GM18520 (cell line): ENCODE data around the gene NANS.

Experiments
- ATAC-seq: cut with Tn5 transposase; IDR thresholded peaks from one replicate; pipeline ENCODE4 v1.9.1; 2021; ENCODE audit not compliant: unreplicated experiment

Gene NANS

DNA sequence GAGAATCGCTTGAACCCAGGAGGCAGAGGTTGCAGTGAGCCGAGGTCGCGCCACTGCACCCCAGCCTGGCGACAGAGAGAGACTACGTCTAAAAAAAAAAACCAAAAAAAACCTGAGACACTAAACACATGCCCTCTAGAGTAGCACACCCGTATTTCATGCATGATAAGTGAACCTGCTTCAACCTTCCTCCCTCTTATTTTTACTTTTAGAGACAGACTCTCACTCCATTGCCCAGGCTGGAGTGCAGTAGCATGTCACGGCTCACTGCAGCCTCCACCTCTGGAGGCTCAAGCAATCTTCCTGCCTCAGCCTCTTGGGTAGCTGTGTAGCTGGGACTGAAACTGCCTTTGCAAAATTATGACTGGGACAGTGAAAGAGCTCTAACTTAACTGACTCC is 17.6 kb upstream of the NANS start:
- no peak for ATAC-seq

GRCh38 chr9:98039607-98040017 is 16.9 kb upstream of the NANS start:
- ATAC-seq = no peak

DNA sequence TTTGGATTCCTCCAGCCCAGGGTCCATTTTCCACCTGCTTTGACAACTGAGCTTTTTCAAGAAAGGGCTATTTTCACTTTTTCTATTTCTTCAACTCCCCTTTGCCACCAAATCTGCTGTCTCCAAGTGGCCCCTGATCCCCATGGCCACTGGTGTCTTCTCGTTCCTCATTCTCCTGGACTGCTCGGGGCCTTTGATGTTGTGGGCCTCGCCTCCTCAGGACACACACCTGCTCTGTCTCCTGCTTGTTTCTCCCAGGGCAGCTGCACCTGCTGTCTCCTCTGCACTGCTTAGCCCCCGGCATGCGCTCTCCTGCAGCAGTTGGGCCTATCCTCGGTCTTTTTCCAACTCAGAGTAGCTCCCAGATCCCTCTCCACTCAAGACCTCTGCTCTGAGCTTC is 16.3 kb upstream of the NANS start:
- ATAC-seq = no peak

- no peak for ATAC-seq
Observed at GRCh38 chr9:98043915-98044314, 12.6 kb upstream of the NANS start.

GRCh38 chr9:98045234-98046179 is 11.0 kb upstream of the NANS start:
- ATAC-seq = peak; percentile 80

GRCh38 chr9:98046180-98046543 is 10.4 kb upstream of the NANS start:
- ATAC-seq = no peak

DNA sequence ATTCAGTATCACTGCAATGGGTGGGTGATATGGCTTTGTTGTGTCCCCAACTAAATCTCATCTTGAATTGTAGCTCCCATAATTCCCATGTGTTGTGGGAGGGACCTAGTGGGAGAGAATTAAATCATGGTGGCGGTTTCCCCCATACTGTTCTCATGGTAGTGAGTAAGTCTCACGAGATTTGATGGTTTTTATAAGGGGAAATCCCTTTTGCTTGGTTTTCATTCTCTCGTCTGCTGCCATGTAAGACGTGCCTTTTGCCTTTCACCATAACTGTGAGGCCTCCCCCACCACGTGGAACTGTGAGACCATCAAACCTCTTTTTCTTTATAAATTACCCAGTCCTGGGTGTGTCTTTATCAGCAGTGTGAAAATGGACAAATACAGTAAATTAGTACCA is 9.5 kb upstream of the NANS start:
- no peak for ATAC-seq

DNA sequence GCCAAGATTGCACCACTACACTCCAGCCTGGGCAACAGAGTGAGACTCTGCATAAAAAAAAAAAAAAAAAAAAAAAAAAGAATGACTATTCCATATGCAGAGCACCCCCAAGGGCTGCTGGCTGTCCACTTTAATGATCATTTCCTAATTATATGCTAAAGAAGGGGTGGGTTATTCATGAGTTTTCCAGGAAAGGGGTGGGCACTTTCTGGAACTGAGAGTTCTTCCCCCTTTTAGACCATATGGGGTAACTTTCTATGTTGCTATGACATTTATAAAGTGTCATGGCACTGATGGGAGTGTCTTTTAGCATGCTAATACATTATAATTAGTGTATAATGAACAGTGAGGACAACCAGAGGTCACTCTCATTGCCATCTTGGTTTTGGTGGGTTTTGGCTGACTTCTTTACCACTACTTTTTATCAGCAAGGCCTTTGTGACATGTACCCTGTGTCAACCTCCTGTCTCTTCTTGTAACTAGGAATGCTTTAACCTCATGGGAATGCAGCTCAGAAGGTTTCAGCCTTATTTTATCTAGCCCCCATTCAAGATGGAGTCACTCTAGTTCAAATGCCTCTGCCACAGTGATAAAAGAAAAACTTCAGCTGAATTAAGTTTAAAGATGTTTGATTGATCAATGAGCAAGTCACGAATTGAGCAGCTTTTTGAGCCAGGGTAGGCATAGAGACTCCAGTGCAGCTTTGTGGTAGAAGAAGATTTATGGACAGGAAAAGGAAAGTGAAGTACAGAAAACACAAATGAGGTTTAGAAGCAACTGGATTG is 7.1 kb upstream of the NANS start:
- no peak for ATAC-seq

- no peak for ATAC-seq
Observed at GRCh38 chr9:98050351-98050750, 6.2 kb upstream of the NANS start.

DNA sequence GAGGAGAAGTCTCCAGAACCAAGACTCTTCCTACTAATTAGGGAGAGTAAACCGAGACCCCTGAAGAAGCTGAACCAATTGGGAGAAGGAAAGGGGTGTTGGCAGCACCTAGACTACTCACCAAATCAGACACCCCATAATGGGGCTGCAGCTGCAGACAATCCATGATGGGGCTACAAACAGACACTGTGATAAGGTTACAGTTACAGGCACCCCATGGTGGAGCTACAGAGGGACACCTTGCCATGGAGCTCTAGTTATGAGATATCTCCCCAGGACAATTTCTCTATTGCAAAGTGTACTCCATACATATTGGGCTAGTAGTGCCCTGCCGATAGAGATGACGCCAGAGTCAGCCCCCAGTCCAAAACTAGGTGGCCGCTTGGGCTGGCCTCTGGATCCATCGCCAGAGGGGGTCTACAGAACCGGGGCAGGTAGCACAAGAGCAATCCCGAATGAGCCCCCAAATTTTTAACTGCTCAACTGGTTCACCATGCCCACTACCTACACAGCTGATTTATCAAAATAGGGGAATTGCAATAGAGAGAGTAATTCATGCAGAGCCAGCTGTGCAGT is 2.1 kb upstream of the NANS start:
- no peak for ATAC-seq

GRCh38 chr9:98057138-98057799 is 737 bp downstream of the NANS start:
- ATAC-seq = no peak

GRCh38 chr9:98062161-98062560 is 5.6 kb downstream of the NANS start:
- ATAC-seq = no peak

DNA sequence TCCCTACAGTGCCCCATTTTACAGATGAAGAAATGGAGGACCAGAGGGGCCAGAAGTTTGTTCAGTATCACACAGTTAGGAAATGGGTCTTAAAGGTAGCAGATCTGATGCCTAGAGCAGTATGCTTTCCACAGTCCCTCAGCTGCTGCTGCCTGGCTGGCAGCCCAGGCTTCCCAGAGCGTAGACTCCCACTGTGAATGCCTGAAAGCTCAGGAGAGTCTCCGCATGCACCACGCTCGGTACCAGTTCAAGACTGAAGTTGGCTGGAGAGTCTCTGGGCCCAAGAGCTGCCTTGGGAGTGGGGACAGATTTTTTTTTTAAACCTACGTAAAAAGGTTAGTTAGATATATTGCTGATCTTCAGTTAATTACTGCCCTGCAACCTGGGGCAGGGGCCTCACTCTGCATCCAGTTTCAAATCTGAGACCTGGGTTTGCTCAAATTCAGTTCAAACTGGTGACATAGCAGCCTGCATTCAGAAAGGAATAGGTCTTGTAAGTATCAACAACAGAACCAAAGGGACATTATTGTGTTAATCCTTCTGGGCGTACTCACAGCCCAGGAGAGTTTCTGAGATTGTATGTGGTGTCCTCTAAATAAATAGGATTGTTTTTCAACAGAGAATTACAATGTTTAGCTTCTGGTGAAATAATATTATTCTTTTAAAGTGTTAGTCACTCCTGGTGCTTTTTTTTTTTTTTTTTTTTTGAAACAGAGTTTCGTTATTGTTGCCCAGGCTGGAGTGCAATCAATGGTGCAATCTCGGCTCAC is 8.3 kb downstream of the NANS start:
- no peak for ATAC-seq

- ATAC-seq = no peak
Observed at GRCh38 chr9:98066235-98066634, 9.7 kb downstream of the NANS start.

- ATAC-seq = no peak
Observed at GRCh38 chr9:98067184-98067583, 10.7 kb downstream of the NANS start.

DNA sequence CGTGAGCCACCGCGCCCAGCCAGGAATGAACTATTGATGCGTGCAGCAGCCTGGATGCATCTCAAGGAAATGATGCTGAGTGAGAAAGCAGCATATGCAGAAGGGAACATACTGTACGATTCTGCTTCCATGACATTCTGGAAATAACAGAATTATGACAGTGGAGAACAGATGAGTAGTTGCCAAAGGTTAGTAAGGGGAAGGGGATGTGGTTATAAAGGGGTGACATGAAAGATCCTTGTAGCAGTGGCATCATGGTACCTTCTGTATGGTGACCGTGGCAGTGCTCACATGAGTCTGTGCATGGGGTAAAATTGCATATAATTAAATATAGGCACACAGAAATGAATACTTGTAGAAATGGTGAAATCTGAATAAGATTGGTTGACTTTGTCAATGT is 13.0 kb downstream of the NANS start:
- ATAC-seq = no peak

GRCh38 chr9:98070704-98071103 is 14.2 kb downstream of the NANS start:
- no peak for ATAC-seq

DNA sequence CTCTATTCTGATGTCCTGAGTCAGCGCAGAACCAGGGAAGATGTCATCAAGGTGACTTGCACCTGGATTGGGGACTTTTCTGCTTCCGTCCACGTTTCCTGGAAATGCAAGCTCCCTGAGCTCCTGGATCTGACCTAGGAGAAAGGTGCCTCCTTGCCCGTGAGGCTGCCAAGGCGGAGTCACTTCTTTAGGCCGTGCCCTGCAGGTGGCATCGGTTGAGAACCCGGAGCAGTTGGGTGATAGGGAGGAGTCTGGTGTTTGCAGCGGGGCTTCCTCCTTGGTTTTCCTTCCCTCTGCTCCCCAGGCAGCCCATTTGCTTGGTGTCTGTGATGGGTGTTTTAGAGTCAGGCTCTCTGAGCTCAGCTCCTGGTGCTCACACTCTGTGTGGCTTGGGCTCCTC is 15.2 kb downstream of the NANS start:
- no peak for ATAC-seq

DNA sequence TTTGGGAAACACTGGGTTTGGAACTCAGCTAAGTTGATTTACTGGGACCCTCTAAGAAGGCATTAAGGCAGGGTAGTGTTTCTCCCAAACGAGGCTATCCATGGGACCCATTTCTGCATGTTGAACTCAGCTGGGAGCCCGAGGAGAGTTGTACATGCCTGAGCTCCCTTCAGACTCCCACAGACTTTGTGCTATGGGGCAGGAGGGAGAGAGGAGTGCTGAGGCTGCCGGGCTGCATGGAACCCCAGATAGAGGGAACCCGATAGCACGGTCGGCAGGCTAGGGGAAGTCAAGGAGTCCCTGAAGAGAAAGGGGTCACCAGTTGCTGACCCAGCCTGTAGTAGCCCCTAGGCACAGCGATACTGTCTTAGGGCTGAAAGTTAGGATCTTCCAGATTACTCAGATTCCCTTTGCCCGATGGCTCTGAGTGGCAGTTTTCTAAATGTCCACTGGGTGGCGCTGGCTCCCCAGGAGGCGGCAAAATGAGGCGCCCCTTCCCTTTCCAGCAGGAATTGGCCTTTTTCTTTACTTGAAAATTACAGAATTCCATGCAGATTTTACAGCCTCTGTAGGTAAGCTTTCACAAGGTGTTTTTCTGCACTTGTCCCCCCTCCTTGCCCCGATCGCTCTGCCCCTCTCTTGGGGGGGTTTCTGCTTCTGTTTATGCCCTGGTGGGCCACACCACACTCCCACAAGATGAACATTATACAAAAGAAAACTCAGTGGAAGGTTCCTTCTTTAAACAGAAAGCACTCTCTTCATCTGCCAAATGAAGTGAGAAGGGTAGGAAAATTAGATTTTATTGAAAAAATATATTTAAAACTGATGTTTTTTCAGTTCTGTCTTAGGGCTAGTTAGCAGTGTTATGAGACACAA is 17.8 kb downstream of the NANS start:
- no peak for ATAC-seq
